ENCODE data around the gene PIK3R6.

PIK3R6 gene

DNA sequence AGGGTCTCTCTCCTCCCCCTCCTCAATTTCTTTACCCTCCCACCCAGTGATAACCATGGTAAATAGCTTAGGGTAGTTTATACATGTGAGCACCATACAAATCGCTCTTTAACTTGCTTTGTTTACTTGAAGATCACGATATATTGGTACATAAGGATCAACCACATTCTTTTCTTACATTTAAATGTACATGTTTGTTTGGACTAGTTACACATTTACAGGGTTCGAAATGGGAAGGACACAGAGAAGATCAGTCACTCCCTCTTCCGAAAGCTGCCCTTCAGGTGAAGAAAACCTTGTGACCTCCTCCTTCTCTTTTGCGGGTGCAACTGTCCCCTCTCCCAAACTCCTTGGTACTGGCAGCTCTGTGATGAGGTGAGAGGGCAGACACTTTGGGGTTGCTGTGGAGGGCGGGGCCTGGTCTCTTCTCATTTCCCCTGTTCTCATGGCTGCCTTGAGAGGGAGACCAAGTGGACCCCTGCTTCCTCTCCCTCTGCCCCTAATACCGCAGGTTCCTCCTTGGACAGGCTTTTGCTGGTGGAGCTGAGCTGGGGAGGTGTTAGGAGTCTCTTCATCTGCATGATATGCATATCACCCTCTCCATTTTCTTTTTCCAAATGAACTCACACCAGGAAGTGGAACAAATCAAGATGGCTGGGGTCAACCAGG, 4.7 kb upstream of the PIK3R6 start:
- H3K4me1 ChIP-seq (ENCODE audit: insufficient read depth, low read length, severe bottlenecking) = no peaks in the 10 kb centered on the region
- H4K20me1 ChIP-seq (ENCODE audit: insufficient read depth, low read length) = no peaks in the 10 kb centered on the region
- no peaks in the 10 kb centered on the region for H3K79me2 ChIP-seq (ENCODE audit: insufficient read depth, low read length)
- no peaks in the 10 kb centered on the region for H3K9me2 ChIP-seq (ENCODE audit: low read depth, low read length)
- no peaks in the 10 kb centered on the region for H3K9me3 ChIP-seq (ENCODE audit: low read length)
- H3K27ac ChIP-seq (ENCODE audit: low read depth, low read length, poor library complexity, severe bottlenecking) = no peak overlapping the region
- H3F3A ChIP-seq (ENCODE audit: insufficient read depth, low read length) = no peaks in the 10 kb centered on the region
- H3K36me3 ChIP-seq (ENCODE audit: insufficient read depth, low read length) = no peaks in the 10 kb centered on the region
- H3K4me3 ChIP-seq (ENCODE audit: low read depth, low read length, poor library complexity, severe bottlenecking) = no peak overlapping the region
- no peak overlapping the region for H3K4me2 ChIP-seq (ENCODE audit: low read length)
- no peaks in the 10 kb centered on the region; the same call in 1 of the 2 replicates for H3K27me3 ChIP-seq (ENCODE audit: insufficient read depth, low read length)
- no peak overlapping the region for H3K9ac ChIP-seq (ENCODE audit: low read length)
- no peak for TF ChIP-seq EZH2 (IDR thresholded peaks at IDR 0.05; ENCODE audit: borderline replicate concordance, low read length)
- TF ChIP-seq, protein P1, sequence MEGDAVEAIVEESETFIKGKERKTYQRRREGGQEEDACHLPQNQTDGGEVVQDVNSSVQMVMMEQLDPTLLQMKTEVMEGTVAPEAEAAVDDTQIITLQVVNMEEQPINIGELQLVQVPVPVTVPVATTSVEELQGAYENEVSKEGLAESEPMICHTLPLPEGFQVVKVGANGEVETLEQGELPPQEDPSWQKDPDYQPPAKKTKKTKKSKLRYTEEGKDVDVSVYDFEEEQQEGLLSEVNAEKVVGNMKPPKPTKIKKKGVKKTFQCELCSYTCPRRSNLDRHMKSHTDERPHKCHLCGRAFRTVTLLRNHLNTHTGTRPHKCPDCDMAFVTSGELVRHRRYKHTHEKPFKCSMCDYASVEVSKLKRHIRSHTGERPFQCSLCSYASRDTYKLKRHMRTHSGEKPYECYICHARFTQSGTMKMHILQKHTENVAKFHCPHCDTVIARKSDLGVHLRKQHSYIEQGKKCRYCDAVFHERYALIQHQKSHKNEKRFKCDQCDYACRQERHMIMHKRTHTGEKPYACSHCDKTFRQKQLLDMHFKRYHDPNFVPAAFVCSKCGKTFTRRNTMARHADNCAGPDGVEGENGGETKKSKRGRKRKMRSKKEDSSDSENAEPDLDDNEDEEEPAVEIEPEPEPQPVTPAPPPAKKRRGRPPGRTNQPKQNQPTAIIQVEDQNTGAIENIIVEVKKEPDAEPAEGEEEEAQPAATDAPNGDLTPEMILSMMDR (IDR thresholded peaks at IDR 0.05; ENCODE audit: low read length) = no peak
- H2AFZ ChIP-seq (ENCODE audit: low read length) = no peak overlapping the region

DNA sequence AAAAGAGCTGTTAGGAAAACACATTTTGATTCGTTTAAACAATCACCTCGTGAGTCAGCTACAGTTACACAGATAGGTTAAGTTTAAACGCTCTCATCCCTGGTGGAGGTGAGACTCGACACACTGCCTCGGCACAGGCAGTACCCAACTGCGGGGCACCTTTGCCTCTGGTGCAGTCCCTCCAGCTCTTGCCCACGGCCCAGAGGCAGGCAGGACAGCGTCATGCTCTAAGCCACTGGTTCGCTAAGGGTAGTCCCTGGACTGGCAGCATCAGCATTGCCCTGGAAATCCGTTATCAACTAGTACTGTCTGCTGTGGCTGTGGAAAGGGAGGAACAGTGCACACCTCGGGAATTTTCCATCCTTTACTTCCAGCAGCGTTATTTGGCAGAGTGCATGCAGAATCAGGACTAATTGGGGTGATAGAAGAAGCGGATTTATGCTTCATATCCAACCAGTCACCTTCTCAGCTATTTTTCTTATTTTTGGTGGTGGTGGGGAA, 3.7 kb upstream of the PIK3R6 start:
- Histone ChIP-seq H3K4me3 (ENCODE audit: low read depth, low read length, poor library complexity, severe bottlenecking) (no peak overlapping the region), H3F3A (ENCODE audit: insufficient read depth, low read length) (no peaks in the 10 kb centered on the region), H2AFZ (ENCODE audit: low read length) (no peak overlapping the region), H4K20me1 (ENCODE audit: insufficient read depth, low read length) (no peaks in the 10 kb centered on the region), H3K4me1 (ENCODE audit: insufficient read depth, low read length, severe bottlenecking) (no peaks in the 10 kb centered on the region), H3K36me3 (ENCODE audit: insufficient read depth, low read length) (no peaks in the 10 kb centered on the region), H3K27me3 (ENCODE audit: insufficient read depth, low read length) (no peaks in the 10 kb centered on the region; the same call in 1 of the 2 replicates), H3K4me2 (ENCODE audit: low read length) (no peak overlapping the region), H3K9ac (ENCODE audit: low read length) (no peak overlapping the region), H3K9me2 (ENCODE audit: low read depth, low read length) (no peaks in the 10 kb centered on the region), H3K9me3 (ENCODE audit: low read length) (no peaks in the 10 kb centered on the region), H3K79me2 (ENCODE audit: insufficient read depth, low read length) (no peaks in the 10 kb centered on the region), H3K27ac (ENCODE audit: low read depth, low read length, poor library complexity, severe bottlenecking) (no peak overlapping the region)
- TF ChIP-seq, protein P1 (IDR thresholded peaks at IDR 0.05; ENCODE audit: low read length) = no peak
- TF ChIP-seq EZH2 (IDR thresholded peaks at IDR 0.05; ENCODE audit: borderline replicate concordance, low read length) = no peak

DNA sequence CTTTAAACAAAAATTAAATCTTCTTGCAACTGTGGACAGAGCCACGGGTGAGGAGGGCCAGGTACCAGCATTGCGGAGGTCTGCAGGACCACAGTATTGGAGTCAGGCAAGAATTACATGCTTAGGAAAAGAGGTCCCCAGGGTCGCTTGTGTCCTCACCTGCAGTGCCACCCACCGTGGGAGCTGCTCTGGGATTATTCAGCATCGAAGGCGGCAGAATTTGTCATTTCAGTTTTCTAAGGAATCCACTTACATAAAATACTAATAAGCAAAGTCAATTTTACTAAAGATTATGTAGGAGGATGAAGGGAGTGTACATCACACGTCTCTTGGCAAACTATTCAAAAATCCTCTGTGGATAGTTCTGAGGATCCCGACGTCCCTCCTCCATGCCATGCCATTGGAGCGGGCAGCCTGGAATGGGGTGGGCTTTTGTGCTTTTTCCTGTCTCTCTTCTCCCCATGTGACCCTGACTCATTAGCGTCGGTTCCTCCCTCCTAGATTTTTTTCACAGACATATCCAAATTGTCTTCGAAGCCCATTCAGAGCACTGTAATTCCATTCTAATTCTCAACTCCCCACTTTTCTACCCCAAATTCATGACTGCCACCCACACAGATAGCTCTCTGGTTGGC, 3.0 kb upstream of the PIK3R6 start:
- Histone ChIP-seq H3K79me2 (ENCODE audit: insufficient read depth, low read length) (no peaks in the 10 kb centered on the region), H3K4me1 (ENCODE audit: insufficient read depth, low read length, severe bottlenecking) (no peaks in the 10 kb centered on the region), H4K20me1 (ENCODE audit: insufficient read depth, low read length) (no peaks in the 10 kb centered on the region), H3K4me3 (ENCODE audit: low read depth, low read length, poor library complexity, severe bottlenecking) (no peak overlapping the region), H3K9me3 (ENCODE audit: low read length) (no peaks in the 10 kb centered on the region), H3K27ac (ENCODE audit: low read depth, low read length, poor library complexity, severe bottlenecking) (no peak overlapping the region), H2AFZ (ENCODE audit: low read length) (no peak overlapping the region), H3K9ac (ENCODE audit: low read length) (no peak overlapping the region), H3F3A (ENCODE audit: insufficient read depth, low read length) (no peaks in the 10 kb centered on the region), H3K4me2 (ENCODE audit: low read length) (no peak overlapping the region), H3K27me3 (ENCODE audit: insufficient read depth, low read length) (no peaks in the 10 kb centered on the region; the same call in 1 of the 2 replicates), H3K36me3 (ENCODE audit: insufficient read depth, low read length) (no peaks in the 10 kb centered on the region), H3K9me2 (ENCODE audit: low read depth, low read length) (no peaks in the 10 kb centered on the region)
- TF ChIP-seq, protein P1 (IDR thresholded peaks at IDR 0.05; ENCODE audit: low read length) = no peak
- no peak for TF ChIP-seq EZH2 (IDR thresholded peaks at IDR 0.05; ENCODE audit: borderline replicate concordance, low read length)

All from OCI-LY1 (cell line).